Measurements from ENCODE around the gene PARN.

- TF ChIP-seq KDM1A (IDR thresholded peaks at IDR 0.05; ENCODE audit: low read depth), result no peak
- TF ChIP-seq MAX (IDR thresholded peaks at IDR 0.05), result no peak
- TF ChIP-seq CHD2 (IDR thresholded peaks at IDR 0.05; ENCODE audit: low read length, partially characterized antibody), result no peak
- TF ChIP-seq CTCF (IDR thresholded peaks at IDR 0.05), result no peak
- TF ChIP-seq POLR2A (IDR thresholded peaks at IDR 0.05; ENCODE audit: low read length), result no peak
- TF ChIP-seq ESRRA (IDR thresholded peaks at IDR 0.05; ENCODE audit: borderline replicate concordance, low read length), result no peak
- no peak for TF ChIP-seq HES2 (IDR thresholded peaks at IDR 0.05)
- TF ChIP-seq RAD21 (conservative IDR thresholded peaks at IDR 0.05 in 1 of 2, IDR thresholded peaks at IDR 0.05 in 1 of 2), result no peak
Observed at GRCh38 chr16:14462811-14463210, 167.2 kb downstream of the PARN start.
